AG09309 (cell line): ENCODE results near the gene UGT1A9.

Source experiments
- DNase-seq: peaks from one replicate; pipeline ENCODE4 v3.0.0-alpha.2; 2010; ENCODE audit warnings: low read depth
- H3K4me3 ChIP-seq: 2 replicates; pipeline ENCODE4 v1.5.1; 2011; ENCODE audit warnings: mild to moderate bottlenecking, low read depth, low read length, moderate library complexity; ENCODE audit not compliant: control insufficient read depth
- CTCF ChIP-seq: IDR thresholded peaks from 2 replicates; pipeline ENCODE4 v1.5.1; 2011; ENCODE audit warnings: mild to moderate bottlenecking, low read depth, low read length, inconsistent platforms; ENCODE audit not compliant: insufficient read depth, control insufficient read depth; ENCODE audit errors: missing control alignments

Gene UGT1A9

GRCh38 chr2:233814056-233814835 lies 142.5 kb downstream of the UGT1A9 start:
- no peak for TF ChIP-seq CTCF
- no peak overlapping the region for H3K4me3 ChIP-seq
- no peak for DNase-seq

GRCh38 chr2:233815861-233816260 lies 144.2 kb downstream of the UGT1A9 start:
- no peak overlapping the region for H3K4me3 ChIP-seq
- no peak for TF ChIP-seq CTCF
- DNase-seq = peak; percentile 18

- DNase-seq = no peak
- no peak for TF ChIP-seq CTCF
- no peak overlapping the region for H3K4me3 ChIP-seq
Measured at GRCh38 chr2:233816334-233816733, 144.6 kb downstream of the UGT1A9 start.

GRCh38 chr2:233816771-233817170 lies 145.1 kb downstream of the UGT1A9 start:
- no peak for TF ChIP-seq CTCF
- no peak overlapping the region for H3K4me3 ChIP-seq
- DNase-seq = no peak

GRCh38 chr2:233817361-233817911 lies 145.7 kb downstream of the UGT1A9 start:
- peak; percentile 21 for DNase-seq
- no peak overlapping the region for H3K4me3 ChIP-seq
- TF ChIP-seq CTCF = no peak

- no peak overlapping the region for H3K4me3 ChIP-seq
- TF ChIP-seq CTCF = no peak
- no peak for DNase-seq
Measured at GRCh38 chr2:233817995-233818638, 146.4 kb downstream of the UGT1A9 start.
